GM21360 (cell line): ENCODE measurements around the gene SLC25A44.

Experiments
- ATAC-seq: cut with Tn5 transposase; IDR thresholded peaks from one replicate; pipeline ENCODE4 v1.9.1; 2021; ENCODE audit warnings: mild to moderate bottlenecking, moderate library complexity; ENCODE audit not compliant: unreplicated experiment

SLC25A44 gene

DNA sequence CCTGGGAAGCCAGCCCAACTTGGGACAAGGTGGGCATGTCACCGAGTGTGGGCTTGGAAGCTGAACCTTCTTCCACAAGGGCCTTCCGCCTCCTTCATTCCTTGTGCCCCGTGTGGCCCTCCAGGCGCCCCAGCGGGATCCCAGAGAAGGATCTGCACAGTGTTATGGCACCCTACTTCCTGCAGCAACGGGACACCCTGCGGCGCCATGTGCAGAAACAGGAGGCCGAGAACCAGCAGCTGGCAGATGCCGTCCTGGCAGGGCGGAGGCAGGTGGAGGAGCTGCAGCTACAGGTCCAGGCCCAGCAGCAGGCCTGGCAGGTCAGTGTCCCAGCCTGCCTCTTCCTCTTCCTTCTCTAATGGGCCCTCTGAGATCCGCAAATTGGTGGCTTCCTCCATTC is 42.3 kb downstream of the SLC25A44 start:
- ATAC-seq = no peak

- ATAC-seq = no peak
Observed at GRCh38 chr1:156238248-156238647, 44.3 kb downstream of the SLC25A44 start.

GRCh38 chr1:156241311-156241811 is 47.5 kb downstream of the SLC25A44 start:
- no peak for ATAC-seq

DNA sequence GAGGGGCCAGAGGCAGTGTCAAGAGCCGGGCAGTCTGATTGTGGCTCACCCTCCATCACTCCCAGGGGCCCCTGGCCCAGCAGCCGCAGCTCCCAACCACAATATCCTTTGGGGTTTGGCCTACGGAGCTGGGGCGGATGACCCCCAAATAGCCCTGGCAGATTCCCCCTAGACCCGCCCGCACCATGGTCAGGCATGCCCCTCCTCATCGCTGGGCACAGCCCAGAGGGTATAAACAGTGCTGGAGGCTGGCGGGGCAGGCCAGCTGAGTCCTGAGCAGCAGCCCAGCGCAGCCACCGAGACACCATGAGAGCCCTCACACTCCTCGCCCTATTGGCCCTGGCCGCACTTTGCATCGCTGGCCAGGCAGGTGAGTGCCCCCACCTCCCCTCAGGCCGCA is 48.0 kb downstream of the SLC25A44 start, which contains the start of gene BGLAP:
BGLAP (plus strand) TSS at position 259 of the 400 bp plus-strand sequence; CDS start at position 307, 48 bp downstream.
- ATAC-seq = no peak

DNA sequence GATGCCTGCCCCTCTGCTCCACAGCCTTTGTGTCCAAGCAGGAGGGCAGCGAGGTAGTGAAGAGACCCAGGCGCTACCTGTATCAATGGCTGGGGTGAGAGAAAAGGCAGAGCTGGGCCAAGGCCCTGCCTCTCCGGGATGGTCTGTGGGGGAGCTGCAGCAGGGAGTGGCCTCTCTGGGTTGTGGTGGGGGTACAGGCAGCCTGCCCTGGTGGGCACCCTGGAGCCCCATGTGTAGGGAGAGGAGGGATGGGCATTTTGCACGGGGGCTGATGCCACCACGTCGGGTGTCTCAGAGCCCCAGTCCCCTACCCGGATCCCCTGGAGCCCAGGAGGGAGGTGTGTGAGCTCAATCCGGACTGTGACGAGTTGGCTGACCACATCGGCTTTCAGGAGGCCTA is 48.8 kb downstream of the SLC25A44 start:
- ATAC-seq = no peak

- no peak for ATAC-seq
Observed at GRCh38 chr1:156244126-156244525, 50.2 kb downstream of the SLC25A44 start.

GRCh38 chr1:156244712-156245111 is 50.8 kb downstream of the SLC25A44 start:
- no peak for ATAC-seq

DNA sequence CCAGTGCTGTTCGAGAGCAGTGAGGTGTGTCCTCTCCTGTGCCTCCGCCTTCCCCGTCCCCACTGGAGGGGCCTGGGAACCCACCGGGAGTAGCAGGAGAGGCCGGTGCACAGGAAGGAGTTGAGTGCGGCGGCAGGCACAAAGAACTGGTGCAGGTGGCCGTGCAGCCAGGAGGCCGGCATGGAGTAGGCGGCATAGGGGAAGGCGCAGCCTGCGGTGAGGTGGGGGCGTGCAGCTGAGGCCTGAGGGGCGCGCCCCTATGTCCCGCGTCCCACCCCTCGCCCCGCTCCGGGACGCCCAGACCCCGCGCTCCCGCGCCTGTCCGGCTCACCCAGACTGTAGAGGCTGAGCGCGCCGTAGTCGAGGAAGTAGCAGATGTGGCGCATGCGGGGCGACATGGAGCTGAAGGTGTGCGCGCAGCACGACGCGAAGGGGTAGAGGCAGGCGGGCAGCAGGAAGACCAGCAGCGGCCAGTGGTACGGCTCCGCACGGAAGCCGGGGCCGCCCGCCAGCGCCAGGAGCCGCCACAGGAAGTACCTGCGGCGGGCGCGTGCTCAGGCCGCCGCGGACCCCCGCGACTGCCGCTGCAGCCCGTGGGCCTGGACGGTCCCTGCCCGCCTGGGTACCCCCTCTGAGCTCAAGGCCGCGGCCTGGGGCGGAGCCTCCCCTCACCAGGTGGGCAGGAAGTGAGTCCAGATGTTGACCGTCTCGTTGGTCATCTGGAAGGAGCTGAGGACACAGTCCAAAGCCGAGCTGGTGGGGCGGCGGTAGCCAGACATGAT is 51.7 kb downstream of the SLC25A44 start:
- ATAC-seq = no peak

- ATAC-seq = no peak
Observed at GRCh38 chr1:156246241-156246780, 52.4 kb downstream of the SLC25A44 start.

GRCh38 chr1:156246781-156247459 is 53.0 kb downstream of the SLC25A44 start:
- no peak for ATAC-seq

DNA sequence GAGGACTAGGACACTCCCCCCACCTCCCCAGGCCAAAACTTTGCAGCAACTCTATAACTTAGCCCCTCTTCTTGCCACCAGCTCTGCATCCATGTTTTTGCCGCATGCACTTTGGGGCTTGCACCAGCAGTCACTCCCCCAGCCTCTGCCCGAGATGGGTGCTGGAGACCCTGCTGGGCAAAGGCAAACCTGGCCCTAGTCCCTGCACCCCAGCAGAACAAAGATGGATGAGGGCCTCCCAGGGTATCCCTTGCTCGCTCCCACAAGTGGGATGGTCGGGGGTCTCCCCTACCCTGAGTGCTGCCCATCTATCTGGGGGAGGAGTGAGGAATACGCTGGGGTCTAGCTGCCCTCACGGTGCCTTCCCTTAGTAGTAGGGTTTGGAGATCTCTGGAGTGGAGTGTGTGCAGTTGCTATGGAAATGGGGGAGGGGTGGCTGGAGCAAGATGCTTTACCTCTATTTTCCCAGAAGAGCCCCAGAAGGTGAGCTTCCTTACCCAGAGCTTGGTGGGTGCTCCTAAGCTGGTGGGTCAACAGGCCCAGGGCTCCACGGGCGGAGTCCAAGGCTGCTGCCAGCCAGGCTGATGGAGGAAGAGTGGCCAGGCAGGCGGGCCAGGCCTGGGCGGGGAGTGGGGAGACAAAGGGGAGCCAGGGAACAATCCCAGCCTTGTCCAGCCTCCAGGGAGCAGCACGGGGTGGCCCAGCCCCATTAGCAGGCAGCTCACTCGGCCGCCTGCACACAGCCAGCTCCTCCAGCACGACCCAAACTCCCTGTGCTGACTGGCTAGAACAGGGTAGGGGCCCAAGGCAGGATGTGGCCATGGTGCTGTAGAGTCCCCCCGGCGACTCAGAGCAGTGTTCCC is 53.8 kb downstream of the SLC25A44 start, which contains the start of gene PAQR6:
PAQR6 (minus strand) TSS at position 597 of the 863 bp plus-strand sequence. CDS start 1,325 bp downstream, outside the sequence.
- no peak for ATAC-seq

- no peak for ATAC-seq
Observed at GRCh38 chr1:156248323-156248683, 54.4 kb downstream of the SLC25A44 start.

GRCh38 chr1:156249593-156249992 is 55.7 kb downstream of the SLC25A44 start:
- ATAC-seq = no peak

GRCh38 chr1:156251527-156251926 is 57.6 kb downstream of the SLC25A44 start:
- no peak for ATAC-seq

DNA sequence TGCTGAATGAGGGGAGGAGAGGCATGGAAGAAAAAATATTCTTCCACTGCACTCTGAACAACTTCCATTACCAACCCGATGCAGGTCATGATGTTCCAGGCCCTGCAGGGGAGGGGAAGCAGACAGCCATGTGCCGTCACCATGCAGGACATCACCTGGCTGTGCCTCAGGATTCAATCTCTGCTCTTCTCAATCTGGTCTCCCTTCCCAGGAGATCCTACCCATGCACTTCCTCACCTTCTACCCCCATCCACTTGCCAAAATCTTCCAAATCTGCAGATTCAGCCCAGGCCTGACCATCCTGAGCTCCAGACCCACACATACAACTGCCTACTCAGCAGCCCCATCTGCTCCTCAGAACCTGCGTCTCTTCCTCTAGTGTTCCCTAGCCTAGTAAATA is 59.7 kb downstream of the SLC25A44 start:
- ATAC-seq = no peak

DNA sequence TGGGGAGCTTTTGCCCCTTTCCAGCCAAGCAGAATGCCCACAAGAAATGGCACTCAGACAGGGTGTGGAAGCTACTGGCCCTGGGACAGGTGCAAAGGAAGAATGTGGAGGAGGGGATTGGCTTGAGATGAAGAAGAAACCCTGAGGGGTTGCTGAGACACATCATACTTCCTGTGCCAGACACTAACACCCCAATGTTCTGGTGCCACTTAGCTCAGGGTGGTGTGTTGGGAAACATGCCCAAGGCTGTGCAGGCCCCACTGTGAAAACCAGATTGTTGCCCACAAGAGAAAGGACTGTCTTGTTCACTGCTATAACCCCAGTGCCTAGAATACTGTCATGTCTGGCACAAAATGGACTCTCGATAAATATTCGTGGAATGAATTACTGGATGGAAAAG is 63.8 kb downstream of the SLC25A44 start:
- ATAC-seq = no peak

DNA sequence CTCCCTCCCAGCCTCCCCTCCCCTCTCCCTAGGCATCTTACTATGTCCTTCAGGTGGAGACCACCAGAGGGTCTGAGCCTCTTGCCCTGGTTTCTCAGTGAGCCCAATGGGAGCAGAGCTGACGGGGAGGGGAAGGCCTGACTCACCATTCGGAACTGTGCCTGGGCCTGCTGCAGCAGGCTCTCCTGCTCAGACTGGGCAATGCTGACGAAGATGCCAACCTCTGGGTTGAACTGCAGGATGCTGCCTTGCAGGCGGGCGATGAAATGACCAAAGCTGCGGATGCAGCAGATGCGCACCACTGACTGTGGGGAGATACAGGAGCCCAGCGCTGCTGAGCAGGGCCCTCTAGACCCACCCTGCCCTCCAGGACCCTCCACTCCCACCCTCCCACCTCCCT is 65.0 kb downstream of the SLC25A44 start:
- ATAC-seq = no peak

DNA sequence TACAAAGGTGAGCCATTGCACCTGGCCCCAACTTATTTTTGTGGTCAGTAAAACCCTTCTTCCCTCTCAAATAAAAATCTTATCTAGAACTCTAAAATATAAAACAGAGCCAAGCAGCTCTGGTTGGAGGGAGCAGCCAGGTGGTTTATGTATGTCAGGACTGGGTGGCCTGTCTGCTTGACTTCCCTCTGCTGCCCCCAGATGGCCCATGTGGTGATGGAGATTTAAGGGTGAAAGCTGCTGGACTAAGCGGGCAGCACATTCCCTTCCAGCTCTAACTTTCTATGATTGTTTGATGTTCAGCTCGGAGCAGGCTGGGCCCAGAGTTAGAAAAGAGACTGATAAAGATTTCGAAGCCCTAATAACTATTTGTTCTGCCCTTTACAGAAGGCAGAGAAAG is 65.9 kb downstream of the SLC25A44 start:
- no peak for ATAC-seq

DNA sequence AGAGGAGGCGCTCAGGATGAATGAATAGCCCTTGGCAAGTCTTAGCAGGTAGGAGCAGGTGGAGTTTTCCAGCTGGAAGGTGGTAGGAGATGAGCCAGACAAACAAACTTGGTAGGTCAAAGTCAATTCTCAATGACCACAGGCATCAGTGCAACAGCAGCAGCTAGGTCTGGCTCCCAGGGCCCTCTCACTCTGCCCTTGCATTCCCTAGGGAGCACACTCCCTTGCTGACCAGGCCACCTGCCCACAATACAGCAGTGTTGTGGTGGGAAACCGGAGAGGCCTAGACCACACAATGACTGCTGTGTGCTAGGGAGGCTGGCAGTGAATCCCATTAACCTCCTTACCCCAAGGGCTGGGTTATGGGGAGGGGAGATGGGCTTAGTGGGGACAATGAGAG is 67.0 kb downstream of the SLC25A44 start:
- no peak for ATAC-seq
